K562 (cell line): ENCODE measurements around the gene GNRHR. TPM values are rescaled to one million over a fixed set of nuclear protein-coding genes. Genes with fewer than 3 reads are reported as not detected.

ENCODE experiments used
- ARID3A ChIP-seq: IDR thresholded peaks from 2 replicates; pipeline ENCODE4 v1.6.1; 2012; ENCODE audit warnings: low read depth, low read length, improper control_type of control experiment, borderline replicate concordance
- C11orf30 ChIP-seq: fragments of 450-650 bp; IDR thresholded peaks from 2 replicates; pipeline ENCODE4 v1.6.1; 2016; ENCODE audit warnings: low read depth, mild to moderate bottlenecking
- CTBP1 ChIP-seq: fragments of 450-650 bp; IDR thresholded peaks from 2 replicates; pipeline ENCODE4 v1.6.1; 2016; ENCODE audit warnings: borderline replicate concordance
- ELF1 ChIP-seq: fragments of 200-800 bp; sonication (Bioruptor generic); IDR thresholded peaks from 2 replicates; pipeline ENCODE4 v1.6.1; 2016; ENCODE audit warnings: missing genetic modification characterization, missing compliant biosample characterization
- FOXP1 ChIP-seq: sonication (generic); formaldehyde crosslinking; IDR thresholded peaks from 2 replicates; pipeline ENCODE4 v1.8.0; 2022; ENCODE audit warnings: mild to moderate bottlenecking, missing genetic modification reagents
- GABPB2 ChIP-seq: fragments of 250-450 bp; sonication (Bioruptor Pico); conservative IDR thresholded peaks from 2 replicates; pipeline ENCODE4 v1.5.1; 2021; ENCODE audit warnings: mild to moderate bottlenecking
- HDAC2 ChIP-seq: fragments of 450-650 bp; IDR thresholded peaks from 2 replicates; pipeline ENCODE4 v1.6.1; 2016; ENCODE audit warnings: mild to moderate bottlenecking
- HNRNPK ChIP-seq: fragments of 200-400 bp; formaldehyde crosslinking; IDR thresholded peaks from one replicate; pipeline ENCODE4 v1.6.1; 2018; ENCODE audit warnings: mild to moderate bottlenecking, low read depth, low read length; ENCODE audit not compliant: poor library complexity, severe bottlenecking
- KDM1A ChIP-seq, 2 experiments: fragments of 450-650 bp; IDR thresholded peaks; 2 replicates each; pipeline ENCODE4 v1.6.1; 2016; ENCODE audit warnings: mild to moderate bottlenecking in 2 of 2
- MBD2 ChIP-seq: sonication (generic); IDR thresholded peaks from 2 replicates; pipeline ENCODE4 v1.6.1; 2016; ENCODE audit warnings: low read depth, borderline replicate concordance
- MNT ChIP-seq, 2 experiments: fragments of 450-650 bp; conservative IDR thresholded peaks; 2 replicates each; pipeline ENCODE4 v1.6.1; 2017; ENCODE audit warnings: mild to moderate bottlenecking in 2 of 2, moderate library complexity in 2 of 2
- SOX6 ChIP-seq: fragments of 450-650 bp; IDR thresholded peaks from 2 replicates; pipeline ENCODE4 v1.6.1; 2014; ENCODE audit warnings: mild to moderate bottlenecking
- TCF15 ChIP-seq: fragments of 250-450 bp; sonication (Bioruptor Pico); IDR thresholded peaks from 2 replicates; pipeline ENCODE4 v1.8.0; 2022; ENCODE audit warnings: moderate library complexity, mild to moderate bottlenecking, inconsistent platforms
- ZBTB7A ChIP-seq: IDR thresholded peaks from 2 replicates; pipeline ENCODE4 v1.6.1; 2011; ENCODE audit warnings: low read depth, mild to moderate bottlenecking, low read length, moderate library complexity, borderline replicate concordance; ENCODE audit not compliant: control insufficient read depth
- ZNF57 ChIP-seq: fragments of 450-650 bp; formaldehyde crosslinking; IDR thresholded peaks from 2 replicates; pipeline ENCODE4 v1.4.0; 2020; ENCODE audit warnings: mild to moderate bottlenecking, moderate library complexity
- polyA plus RNA-seq, 8 experiments: library from polyadenylated mRNA; depleted of rRNA in 4 of 8; stranded (reverse) in 5 of 8; unstranded in 3 of 8; fragments of >200 nt; fragmentation: Nextera tagmentation in 2 of 8; fragmentation: Illumina TruSeq in 1 of 8; extraction: Ambion mirVana in 2 of 8; extraction: Trizol in 1 of 8; gene quantifications; 2 replicates each; pipeline versions ENCODE4 v1.2.1 to v1.2.3, GENCODE V29; 2011 to 2014; ENCODE audit warnings: inconsistent platforms in 1 of 8, missing spikeins in 1 of 8
- total RNA-seq, 7 experiments: library from RNA; depleted of rRNA in 6 of 7; stranded (reverse); fragments of >200 nt in 6 of 7; fragmentation: Illumina TruSeq in 2 of 7; extraction: Trizol in 2 of 7; gene quantifications; 2 replicates each; pipeline versions ENCODE4 v1.2.1 to v1.2.3, GENCODE V29; 2011 to 2021; ENCODE audit warnings: low replicate concordance in 1 of 7
- TF ChIP-seq, protein P1 (sequence below): fragments of 450-650 bp; IDR thresholded peaks from 2 replicates; pipeline ENCODE4 v1.6.1; 2017; ENCODE audit warnings: antibody characterized with exemption, mild to moderate bottlenecking
- TF ChIP-seq, protein P2 (sequence below), 3 experiments: IDR thresholded peaks in 2 of 3; conservative IDR thresholded peaks in 1 of 3; 2 replicates each; pipeline ENCODE4 v1.5.1; 2011 to 2012; ENCODE audit warnings: low read length in 3 of 3, mild to moderate bottlenecking in 3 of 3, control low read depth in 2 of 3, improper control_type of control experiment in 1 of 3, inconsistent platforms in 1 of 3, low read depth in 1 of 3, mixed read lengths in 1 of 3, moderate library complexity in 1 of 3; ENCODE audit not compliant: insufficient read depth in 2 of 3

The GNRHR gene
- total and polyA plus RNA-seq, 9 of the 15 experiments (the other 6 are each of a cell fraction or from before 2014, with no cell fraction given) = 0.06 to 0.13 TPM; not detected in 7

GRCh38 chr4:67700738-67701516 lies 53.3 kb downstream of the GNRHR start, which contains the start of gene UBA6 (continued):
- TF ChIP-seq ELF1 (tag) = peak; percentile 87
- no peak for TF ChIP-seq C11orf30
- peak; percentile 66; the same call in 1 of the 2 replicates for TF ChIP-seq FOXP1 (CRISPR knock-in tag)
- TF ChIP-seq HDAC2 = peak; percentile 45; the same call in 1 of the 2 replicates
- no peak for TF ChIP-seq TCF15 (CRISPR knock-in tag)
- TF ChIP-seq, protein P1, sequence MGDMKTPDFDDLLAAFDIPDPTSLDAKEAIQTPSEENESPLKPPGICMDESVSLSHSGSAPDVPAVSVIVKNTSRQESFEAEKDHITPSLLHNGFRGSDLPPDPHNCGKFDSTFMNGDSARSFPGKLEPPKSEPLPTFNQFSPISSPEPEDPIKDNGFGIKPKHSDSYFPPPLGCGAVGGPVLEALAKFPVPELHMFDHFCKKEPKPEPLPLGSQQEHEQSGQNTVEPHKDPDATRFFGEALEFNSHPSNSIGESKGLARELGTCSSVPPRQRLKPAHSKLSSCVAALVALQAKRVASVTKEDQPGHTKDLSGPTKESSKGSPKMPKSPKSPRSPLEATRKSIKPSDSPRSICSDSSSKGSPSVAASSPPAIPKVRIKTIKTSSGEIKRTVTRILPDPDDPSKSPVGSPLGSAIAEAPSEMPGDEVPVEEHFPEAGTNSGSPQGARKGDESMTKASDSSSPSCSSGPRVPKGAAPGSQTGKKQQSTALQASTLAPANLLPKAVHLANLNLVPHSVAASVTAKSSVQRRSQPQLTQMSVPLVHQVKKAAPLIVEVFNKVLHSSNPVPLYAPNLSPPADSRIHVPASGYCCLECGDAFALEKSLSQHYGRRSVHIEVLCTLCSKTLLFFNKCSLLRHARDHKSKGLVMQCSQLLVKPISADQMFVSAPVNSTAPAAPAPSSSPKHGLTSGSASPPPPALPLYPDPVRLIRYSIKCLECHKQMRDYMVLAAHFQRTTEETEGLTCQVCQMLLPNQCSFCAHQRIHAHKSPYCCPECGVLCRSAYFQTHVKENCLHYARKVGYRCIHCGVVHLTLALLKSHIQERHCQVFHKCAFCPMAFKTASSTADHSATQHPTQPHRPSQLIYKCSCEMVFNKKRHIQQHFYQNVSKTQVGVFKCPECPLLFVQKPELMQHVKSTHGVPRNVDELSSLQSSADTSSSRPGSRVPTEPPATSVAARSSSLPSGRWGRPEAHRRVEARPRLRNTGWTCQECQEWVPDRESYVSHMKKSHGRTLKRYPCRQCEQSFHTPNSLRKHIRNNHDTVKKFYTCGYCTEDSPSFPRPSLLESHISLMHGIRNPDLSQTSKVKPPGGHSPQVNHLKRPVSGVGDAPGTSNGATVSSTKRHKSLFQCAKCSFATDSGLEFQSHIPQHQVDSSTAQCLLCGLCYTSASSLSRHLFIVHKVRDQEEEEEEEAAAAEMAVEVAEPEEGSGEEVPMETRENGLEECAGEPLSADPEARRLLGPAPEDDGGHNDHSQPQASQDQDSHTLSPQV = 0 out of 2 replicates have a peak, but pooled peaks have one; percentile 31
- TF ChIP-seq ARID3A = no peak
- TF ChIP-seq, protein P2, sequence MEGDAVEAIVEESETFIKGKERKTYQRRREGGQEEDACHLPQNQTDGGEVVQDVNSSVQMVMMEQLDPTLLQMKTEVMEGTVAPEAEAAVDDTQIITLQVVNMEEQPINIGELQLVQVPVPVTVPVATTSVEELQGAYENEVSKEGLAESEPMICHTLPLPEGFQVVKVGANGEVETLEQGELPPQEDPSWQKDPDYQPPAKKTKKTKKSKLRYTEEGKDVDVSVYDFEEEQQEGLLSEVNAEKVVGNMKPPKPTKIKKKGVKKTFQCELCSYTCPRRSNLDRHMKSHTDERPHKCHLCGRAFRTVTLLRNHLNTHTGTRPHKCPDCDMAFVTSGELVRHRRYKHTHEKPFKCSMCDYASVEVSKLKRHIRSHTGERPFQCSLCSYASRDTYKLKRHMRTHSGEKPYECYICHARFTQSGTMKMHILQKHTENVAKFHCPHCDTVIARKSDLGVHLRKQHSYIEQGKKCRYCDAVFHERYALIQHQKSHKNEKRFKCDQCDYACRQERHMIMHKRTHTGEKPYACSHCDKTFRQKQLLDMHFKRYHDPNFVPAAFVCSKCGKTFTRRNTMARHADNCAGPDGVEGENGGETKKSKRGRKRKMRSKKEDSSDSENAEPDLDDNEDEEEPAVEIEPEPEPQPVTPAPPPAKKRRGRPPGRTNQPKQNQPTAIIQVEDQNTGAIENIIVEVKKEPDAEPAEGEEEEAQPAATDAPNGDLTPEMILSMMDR (IDR thresholded peaks at IDR 0.05 in 2 of 3, conservative IDR thresholded peaks at IDR 0.05 in 1 of 3; ENCODE audit: insufficient read depth in 2 of 3, low read depth in 1 of 3, low read length in 3 of 3) = peak; percentile 37 to 69 (median 56); a peak in 5 of 6 replicates
- 0 out of 2 replicates have a peak, but pooled peaks have one; percentile 20 for TF ChIP-seq SOX6
- no peak for TF ChIP-seq HNRNPK
- peak; percentile 88 for TF ChIP-seq CTBP1
- TF ChIP-seq GABPB2 = no peak
- TF ChIP-seq MNT (conservative IDR thresholded peaks at IDR 0.05) = peak; percentile 95 to 96
- TF ChIP-seq ZNF57 (CRISPR knock-in tag) = no peak
- TF ChIP-seq MBD2 = peak; percentile 48; the same call in 1 of the 2 replicates
- TF ChIP-seq KDM1A (IDR thresholded peaks at IDR 0.05) = no peak
- peak; percentile 97 for TF ChIP-seq ZBTB7A
